CD1c-positive myeloid dendritic cell (primary cell): ENCODE results near the gene PYDC1.
"Not testable (repeated sequence)": the region's sequence is repeated elsewhere in the genome, so short reads cannot be mapped to it uniquely, and the experiment has no call there.

Source experiments
- DNase-seq: peaks from one replicate; pipeline ENCODE4 v3.0.0-alpha.2; 2016; ENCODE audit errors: extremely low spot score

The PYDC1 gene

DNA sequence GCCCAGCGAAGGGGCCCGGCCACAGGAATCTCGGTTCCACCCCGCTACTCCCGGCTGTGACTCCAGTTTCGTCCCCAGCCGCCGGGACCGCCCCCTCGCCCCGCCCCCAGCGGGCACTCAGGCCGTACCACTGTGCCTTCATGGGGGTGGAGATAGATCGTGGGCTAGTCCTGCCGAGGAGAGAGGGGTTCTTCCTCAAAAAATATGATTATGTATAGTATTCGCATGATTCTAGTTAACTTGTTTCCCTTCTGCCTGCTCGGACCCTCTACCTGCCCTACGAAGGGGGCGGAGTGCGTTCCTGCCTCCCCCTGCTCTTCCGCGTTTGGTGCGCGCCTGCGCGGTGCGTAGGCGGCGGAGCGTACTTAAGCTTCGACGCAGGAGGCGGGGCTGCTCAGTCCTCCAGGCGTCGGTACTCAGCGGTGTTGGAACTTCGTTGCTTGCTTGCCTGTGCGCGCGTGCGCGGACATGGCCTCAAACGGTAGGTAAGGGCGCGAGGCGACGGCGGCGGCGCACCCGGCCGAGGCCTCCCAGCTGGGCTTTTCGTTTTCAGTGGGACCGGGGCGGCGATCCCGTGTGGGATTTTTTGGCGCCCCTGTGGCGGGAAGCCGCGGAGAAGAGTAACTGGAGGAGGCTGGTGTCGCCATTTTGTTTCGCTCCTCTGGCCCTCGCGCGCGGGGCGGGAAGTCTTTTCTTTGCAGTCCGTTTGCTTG is 37.0 kb downstream of the PYDC1 start, which contains the start of gene FUS:
Gene FUS (plus strand): TSS at position 393 of the 713 bp plus-strand sequence. CDS start 76 bp downstream, at position 469.
- DNase-seq = peak; percentile 96

DNA sequence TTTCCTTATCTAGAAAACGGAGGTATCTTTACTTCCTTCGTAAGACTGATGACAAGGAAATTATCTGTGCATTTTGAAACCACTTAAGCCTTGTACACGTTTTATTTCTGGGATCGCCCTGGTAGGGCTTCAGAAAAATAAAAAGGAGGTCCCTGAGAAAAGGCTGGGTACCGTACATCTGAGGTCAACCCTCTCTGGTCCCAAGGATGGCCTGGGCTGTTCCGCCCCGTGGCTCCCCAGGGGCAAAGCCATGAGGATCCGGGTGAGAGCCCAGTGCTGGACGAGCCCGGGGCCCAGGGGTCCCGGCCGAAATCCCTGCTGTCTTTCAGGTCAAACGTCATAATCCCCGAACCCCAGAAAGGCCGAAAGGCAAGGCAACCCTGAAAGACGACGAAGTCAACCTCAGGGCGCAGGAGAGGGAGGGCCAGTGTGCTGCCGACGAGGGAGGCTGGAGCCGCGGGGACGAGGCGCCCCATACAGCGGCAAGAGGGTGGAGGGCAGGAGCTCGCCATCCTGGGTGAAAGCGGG is 37.7 kb downstream of the PYDC1 start:
- DNase-seq = no peak

DNA sequence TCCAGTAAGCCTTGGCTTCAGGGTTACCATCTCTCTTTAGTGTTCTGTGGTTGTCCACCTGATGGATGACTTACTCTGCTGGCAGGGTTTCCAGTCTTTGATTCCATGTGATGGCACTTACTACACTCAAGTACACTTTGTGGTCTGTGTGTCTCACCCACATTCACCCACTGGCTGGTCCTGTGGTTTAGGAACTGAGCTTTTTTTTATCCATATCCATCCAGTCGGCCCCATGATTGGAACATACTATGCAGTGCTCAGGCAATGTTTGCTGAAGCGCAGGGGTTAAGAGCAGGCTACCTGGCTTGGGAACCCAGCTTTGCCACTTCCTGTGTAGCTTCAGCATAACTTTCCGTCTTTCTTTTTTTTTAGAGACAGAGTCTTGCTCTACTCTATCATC is 39.8 kb downstream of the PYDC1 start:
- peak; percentile 77 for DNase-seq

DNA sequence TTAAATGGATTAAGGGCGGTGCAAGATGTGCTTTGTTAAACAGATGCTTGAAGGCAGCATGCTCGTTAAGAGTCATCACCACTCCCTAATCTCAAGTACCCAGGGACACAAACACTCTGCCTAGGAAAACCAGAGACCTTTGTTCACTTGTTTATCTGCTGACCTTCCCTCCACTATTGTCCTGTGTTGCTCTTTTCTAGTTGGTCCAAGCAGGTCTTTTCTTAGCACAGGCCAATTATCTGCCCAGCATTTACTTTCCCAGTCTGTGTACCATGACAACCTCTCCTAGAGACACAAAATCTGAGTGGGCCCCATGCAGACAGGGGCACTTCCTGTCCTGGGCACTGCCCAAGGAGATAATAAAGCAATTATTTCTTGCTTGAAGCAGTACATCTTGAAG is 46.9 kb downstream of the PYDC1 start:
- not testable (repeated sequence) for DNase-seq

DNA sequence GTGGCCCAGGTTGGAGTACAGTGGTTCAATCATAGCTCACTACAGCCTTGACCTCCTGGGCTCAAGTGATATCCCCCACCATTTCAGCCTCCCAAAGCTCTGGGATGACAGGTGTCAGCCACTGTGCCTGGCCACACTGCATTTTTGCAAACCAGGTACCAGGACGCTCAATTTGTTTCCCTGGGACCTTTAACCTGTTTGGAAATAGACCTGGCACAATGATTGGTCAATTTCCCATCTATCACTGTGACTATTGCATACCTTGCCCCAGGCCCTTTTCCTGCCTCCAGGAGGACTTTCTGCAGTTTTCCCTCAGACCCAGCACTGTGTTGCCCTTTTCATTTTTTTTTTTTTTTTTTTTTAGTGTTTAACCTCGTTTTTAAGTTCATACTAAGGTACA is 48.1 kb downstream of the PYDC1 start:
- DNase-seq = no peak

DNA sequence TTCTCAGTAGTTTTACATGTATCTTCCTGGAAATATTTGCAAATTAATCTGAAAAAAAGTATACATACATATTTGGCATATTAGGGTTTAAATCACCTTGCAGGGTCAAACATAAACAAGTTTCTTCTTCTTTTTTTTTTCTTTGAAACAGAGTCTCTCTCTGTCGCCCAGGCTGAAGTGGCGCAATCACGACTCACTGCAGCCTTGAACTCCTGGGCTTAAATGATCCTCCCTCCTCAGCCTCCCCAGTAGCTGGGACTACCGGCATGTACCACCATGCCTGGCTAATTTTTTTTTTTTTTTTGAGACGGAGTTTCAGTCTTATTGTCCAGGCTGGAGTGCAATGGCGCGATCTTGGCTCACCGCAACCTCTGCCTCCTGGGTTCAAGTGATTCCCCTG is 49.6 kb downstream of the PYDC1 start:
- DNase-seq = no peak
